ENCODE results near the gene MESP2. TPM values are rescaled to one million over a fixed set of nuclear protein-coding genes. Genes with fewer than 3 reads are reported as not detected.
A peak's percentile ranks its signal among the peaks of the same experiment; 100 is the strongest.

Gene MESP2
- total and polyA plus RNA-seq, 2 of the 8 experiments (the other 6 are each of a cell fraction or from before 2014, with no cell fraction given), result 0.35 to 0.80 TPM

DNA sequence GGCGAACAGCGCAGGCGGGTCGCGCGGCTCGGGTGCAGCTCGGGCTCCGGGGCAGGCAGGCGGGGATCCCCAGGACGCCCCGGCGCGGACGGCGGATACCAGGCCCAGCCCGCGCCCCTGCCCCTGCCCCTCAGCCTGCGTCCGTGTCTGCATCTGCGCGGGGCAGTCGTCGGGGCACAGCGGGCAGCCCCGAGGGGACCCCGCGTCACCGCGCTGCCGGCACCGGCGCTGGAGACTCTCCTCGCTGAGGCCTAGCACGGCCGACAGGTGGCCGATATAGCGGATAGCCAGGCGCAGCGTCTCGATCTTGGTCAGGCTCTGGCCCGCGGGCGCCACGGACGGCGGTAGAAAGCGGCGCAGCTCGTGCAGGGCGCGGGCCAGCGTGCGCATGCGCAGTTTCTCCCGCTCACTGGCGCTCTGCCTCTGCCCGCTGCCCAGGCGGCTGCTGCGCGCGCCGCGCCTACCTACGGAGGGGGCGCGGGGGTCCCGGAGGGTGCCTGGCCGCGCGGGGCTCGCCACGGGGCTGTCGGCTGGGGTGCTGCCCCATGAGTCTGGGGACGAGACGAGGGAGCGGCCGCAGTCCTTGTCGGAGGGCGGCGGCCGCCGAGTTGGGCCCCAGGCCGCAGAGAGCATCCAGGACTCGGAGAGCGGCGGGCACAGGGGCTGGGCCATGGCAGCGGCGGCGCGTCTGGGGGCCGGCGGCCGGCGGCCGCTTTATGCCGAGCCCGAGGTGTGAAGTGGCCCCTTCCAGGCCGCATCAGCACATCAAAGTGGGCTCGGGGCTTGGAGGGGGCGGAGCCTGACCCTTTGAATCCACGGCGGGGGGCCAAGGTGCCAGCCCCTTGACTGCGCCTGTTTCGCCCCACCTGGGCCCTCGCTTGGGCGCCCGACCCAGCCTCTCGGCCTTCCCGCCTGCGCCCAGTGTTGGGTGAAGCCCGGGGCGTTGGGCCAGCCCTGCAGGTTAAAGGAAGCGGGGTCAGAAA, 25.3 kb upstream of the MESP2 start, which contains the start of gene MESP1:
Gene MESP1, minus strand, starts transcription at position 690 of the 983 bp plus-strand sequence. Its CDS starts 18 bp downstream, at position 672.
- Histone ChIP-seq H4K20me1 (replicated peaks in 1 of 2; ENCODE audit: control insufficient read depth in 1 of 2, insufficient read depth in 2 of 2, low read length in 2 of 2) (peaks cover 1 to 11% of the 10 kb centered on the region in 2 experiments), H4K8ac (ENCODE audit: extremely low read depth, insufficient read depth, low read length) (peak within 1 kb of the TSS; percentile 86; the same call in 1 of the 2 replicates), H3K18ac (ENCODE audit: extremely low read depth, low read length) (peak within 1 kb of the TSS; percentile 48), H3K23me2 (ENCODE audit: low read depth, low read length) (peaks cover 26% of the 10 kb centered on the region; the same call in 1 of the 2 replicates), H3K23ac (ENCODE audit: insufficient read length) (no peak within 1 kb of the TSS), H3K9ac (replicated peaks in 1 of 4; ENCODE audit: extremely low read depth in 1 of 4, low read depth in 3 of 4, low read length in 3 of 4) (no peak within 1 kb of the TSS), H3K9me3 (ENCODE audit: insufficient read depth in 2 of 2, low read depth in 1 of 2, low read length in 1 of 2) (no peaks in the 10 kb centered on the region), H4K5ac (ENCODE audit: insufficient read length, low read depth, low read length) (no peak within 1 kb of the TSS), H3K56ac (replicated peaks; ENCODE audit: insufficient read length, low read depth, low read length) (no peak within 1 kb of the TSS), H3K14ac (ENCODE audit: insufficient read length) (no peak within 1 kb of the TSS), H3K79me1 (ENCODE audit: low read depth, low read length) (no peaks in the 10 kb centered on the region; the same call in 1 of the 2 replicates), H2BK120ac (replicated peaks; ENCODE audit: low read depth, low read length) (no peak within 1 kb of the TSS), H3K4me2 (ENCODE audit: insufficient read depth in 1 of 2, low read depth in 2 of 2, low read length in 2 of 2) (peak within 1 kb of the TSS; percentile 67 to 97), H4K91ac (replicated peaks; ENCODE audit: insufficient read length, low read length) (peak within 1 kb of the TSS; percentile 54), H3K27ac (ENCODE audit: low read depth, low read length) (no peak within 1 kb of the TSS), H3K4ac (replicated peaks; ENCODE audit: insufficient read length, low read depth, low read length) (no peak within 1 kb of the TSS), H3K4me3 (ENCODE audit: extremely low read depth in 1 of 4, insufficient read depth in 2 of 4, low read depth in 3 of 4, low read length in 4 of 4) (peak within 1 kb of the TSS; percentile 32 to 66 (median 50)), H2BK15ac (ENCODE audit: low read length) (peak within 1 kb of the TSS; percentile 29; the same call in 1 of the 2 replicates), H3K4me1 (replicated peaks in 1 of 4; ENCODE audit: control insufficient read depth in 3 of 4, insufficient read depth in 4 of 4, low read length in 3 of 4) (peaks cover 0 to 24% (median 19%) of the 10 kb centered on the region in 4 experiments; a peak in 6 of 7 replicates), H3K79me2 (ENCODE audit: control insufficient read depth in 1 of 2, insufficient read depth in 2 of 2, low read length in 2 of 2) (no peaks in the 10 kb centered on the region), H2AFZ (ENCODE audit: low read length) (no peak within 1 kb of the TSS; the same call in 1 of the 2 replicates), H2BK5ac (ENCODE audit: low read depth, low read length) (no peak within 1 kb of the TSS), H2AK5ac (ENCODE audit: low read depth, low read length) (no peak within 1 kb of the TSS), H2BK12ac (ENCODE audit: low read depth, low read length) (no peak within 1 kb of the TSS), H3K36me3 (ENCODE audit: control insufficient read depth in 2 of 4, insufficient read depth in 4 of 4, low read length in 3 of 4) (no peaks in the 10 kb centered on the region), H3K27me3 (replicated peaks in 1 of 4; ENCODE audit: control insufficient read depth in 3 of 4, extremely low read depth in 1 of 4, insufficient read depth in 3 of 4, low read length in 3 of 4) (peaks cover 40 to 65% (median 63%) of the 10 kb centered on the region in 4 experiments), H2BK20ac (ENCODE audit: low read length) (no peak within 1 kb of the TSS)
- FAIRE-seq (no peak), DNase-seq (ENCODE audit: low read depth in 1 of 2, low spot score in 2 of 2) (peak; percentile 71 to 93)
- CTCF ChIA-PET (ENCODE audit: partially characterized antibody), result interaction anchor here (0.9 to 2.6 kb wide), 9 partner anchors 8 to 140 kb away, joined by 3 to 16 read pairs (median 4); no protein-coding TSS in a partner anchor
- POLR2A ChIA-PET (ENCODE audit: partially characterized antibody), result interaction anchor here (1.0 to 1.6 kb wide), 5 partner anchors 9 to 351 kb away, joined by 3 read pairs; partner anchors contain the start of genes ARPIN and IDH2
- 4% methylated on average over 76 of the region's 114 CpGs; no CpG with 5 or more reads in 1 of the 2 experiments for WGBS, 2 experiments (ENCODE audit: extremely low coverage in 1 of 2, insufficient coverage in 1 of 2, insufficient read length in 1 of 2, insufficient replicate concordance in 2 of 2, low coverage in 1 of 2, low lambda C conversion rate in 2 of 2, missing lambda C conversion rate in 1 of 2)
- TF ChIP-seq SUZ12 (IDR thresholded peaks at IDR 0.05; ENCODE audit: low read length) (peak; percentile 63), CHD2 (IDR thresholded peaks at IDR 0.05; ENCODE audit: low read length) (no peak), CREB1 (IDR thresholded peaks at IDR 0.05) (peak; percentile 70), CHD1 (IDR thresholded peaks at IDR 0.05; ENCODE audit: low read depth, low read length) (no peak), KDM4A (IDR thresholded peaks at IDR 0.05; ENCODE audit: low read depth, low read length, severe bottlenecking) (peak; percentile 78), JUND (IDR thresholded peaks at IDR 0.05; ENCODE audit: low read length) (no peak), RAD21 (IDR thresholded peaks at IDR 0.05 in 1 of 2, conservative IDR thresholded peaks at IDR 0.05 in 1 of 2; ENCODE audit: low read depth in 2 of 2, low read length in 2 of 2) (peak; percentile 52 to 62; a peak in 3 of 4 replicates)
- TF ChIP-seq, protein P1, sequence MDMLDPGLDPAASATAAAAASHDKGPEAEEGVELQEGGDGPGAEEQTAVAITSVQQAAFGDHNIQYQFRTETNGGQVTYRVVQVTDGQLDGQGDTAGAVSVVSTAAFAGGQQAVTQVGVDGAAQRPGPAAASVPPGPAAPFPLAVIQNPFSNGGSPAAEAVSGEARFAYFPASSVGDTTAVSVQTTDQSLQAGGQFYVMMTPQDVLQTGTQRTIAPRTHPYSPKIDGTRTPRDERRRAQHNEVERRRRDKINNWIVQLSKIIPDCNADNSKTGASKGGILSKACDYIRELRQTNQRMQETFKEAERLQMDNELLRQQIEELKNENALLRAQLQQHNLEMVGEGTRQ (IDR thresholded peaks at IDR 0.05; ENCODE audit: low read length), result no peak
